ENCODE results near the gene C1orf35. TPM values are rescaled to one million over a fixed set of nuclear protein-coding genes. Genes with fewer than 3 reads are reported as not detected.

C1orf35 gene
- total and polyA plus RNA-seq, 9 donors, result 2.8 to 29.3 (median 21.0) TPM

DNA sequence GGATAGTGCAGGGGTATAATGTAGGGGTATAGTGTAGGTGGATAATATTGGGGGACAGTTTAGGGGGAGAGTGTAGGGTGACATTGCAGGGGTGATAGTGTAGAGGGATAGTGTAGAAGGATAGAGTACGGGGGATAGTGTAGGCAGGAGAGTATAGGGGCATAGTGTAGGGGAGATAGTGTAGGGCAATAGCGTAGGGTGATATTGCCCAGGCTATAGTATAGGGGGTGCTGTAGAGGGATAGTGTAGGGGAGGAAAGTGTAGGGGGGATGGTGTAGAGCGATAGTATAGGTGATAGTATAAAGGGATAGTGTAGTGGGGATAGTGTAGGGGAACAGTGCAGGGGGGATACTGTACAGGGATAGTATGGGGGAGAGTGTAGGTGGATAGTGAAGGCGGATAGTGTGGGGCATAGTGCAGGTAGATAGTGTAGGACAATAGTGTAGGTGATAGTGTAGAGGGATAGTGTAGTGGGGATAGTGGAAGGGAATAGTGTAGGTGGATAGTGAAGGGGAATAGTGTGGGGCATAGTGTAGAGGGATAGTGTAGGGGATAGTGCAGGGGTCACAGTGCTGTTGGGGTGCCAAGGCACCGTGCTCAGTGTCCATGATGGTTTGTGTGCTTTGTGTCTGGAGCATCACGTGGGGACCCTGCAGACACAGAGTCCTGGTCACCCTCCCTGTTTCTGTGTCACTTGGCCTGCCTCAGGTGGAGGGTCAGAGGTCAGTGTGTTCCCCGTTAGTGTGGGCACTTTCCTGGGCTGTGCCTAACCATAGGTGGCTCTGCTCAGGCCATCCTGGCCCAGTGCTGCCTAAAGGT, 31.1 kb downstream of the C1orf35 start:
- TF ChIP-seq, protein P1, sequence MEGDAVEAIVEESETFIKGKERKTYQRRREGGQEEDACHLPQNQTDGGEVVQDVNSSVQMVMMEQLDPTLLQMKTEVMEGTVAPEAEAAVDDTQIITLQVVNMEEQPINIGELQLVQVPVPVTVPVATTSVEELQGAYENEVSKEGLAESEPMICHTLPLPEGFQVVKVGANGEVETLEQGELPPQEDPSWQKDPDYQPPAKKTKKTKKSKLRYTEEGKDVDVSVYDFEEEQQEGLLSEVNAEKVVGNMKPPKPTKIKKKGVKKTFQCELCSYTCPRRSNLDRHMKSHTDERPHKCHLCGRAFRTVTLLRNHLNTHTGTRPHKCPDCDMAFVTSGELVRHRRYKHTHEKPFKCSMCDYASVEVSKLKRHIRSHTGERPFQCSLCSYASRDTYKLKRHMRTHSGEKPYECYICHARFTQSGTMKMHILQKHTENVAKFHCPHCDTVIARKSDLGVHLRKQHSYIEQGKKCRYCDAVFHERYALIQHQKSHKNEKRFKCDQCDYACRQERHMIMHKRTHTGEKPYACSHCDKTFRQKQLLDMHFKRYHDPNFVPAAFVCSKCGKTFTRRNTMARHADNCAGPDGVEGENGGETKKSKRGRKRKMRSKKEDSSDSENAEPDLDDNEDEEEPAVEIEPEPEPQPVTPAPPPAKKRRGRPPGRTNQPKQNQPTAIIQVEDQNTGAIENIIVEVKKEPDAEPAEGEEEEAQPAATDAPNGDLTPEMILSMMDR (IDR thresholded peaks at IDR 0.05), result no peak
- TF ChIP-seq POLR2A (IDR thresholded peaks at IDR 0.05) (no peak), EP300 (IDR thresholded peaks at IDR 0.05) (no peak)
- no peak overlapping the region for H3K4me3 ChIP-seq
- no peaks in the 10 kb centered on the region for H3K9me3 ChIP-seq
- H3K36me3 ChIP-seq, result no peaks in the 10 kb centered on the region
- intact Hi-C loops (cut with DNase I), result no loop called here
- H3K4me1 ChIP-seq (ENCODE audit: insufficient read depth), result peaks cover 4% of the 10 kb centered on the region
- H3K27ac ChIP-seq, result no peak overlapping the region
- peak in 1 of 5 donors; percentile 26 for DNase-seq
- WGBS, 3 donors, result 53 to 68% (median 55%) methylated on average over 7 of the region's 7 CpGs
- no peaks in the 10 kb centered on the region for H3K27me3 ChIP-seq

DNA sequence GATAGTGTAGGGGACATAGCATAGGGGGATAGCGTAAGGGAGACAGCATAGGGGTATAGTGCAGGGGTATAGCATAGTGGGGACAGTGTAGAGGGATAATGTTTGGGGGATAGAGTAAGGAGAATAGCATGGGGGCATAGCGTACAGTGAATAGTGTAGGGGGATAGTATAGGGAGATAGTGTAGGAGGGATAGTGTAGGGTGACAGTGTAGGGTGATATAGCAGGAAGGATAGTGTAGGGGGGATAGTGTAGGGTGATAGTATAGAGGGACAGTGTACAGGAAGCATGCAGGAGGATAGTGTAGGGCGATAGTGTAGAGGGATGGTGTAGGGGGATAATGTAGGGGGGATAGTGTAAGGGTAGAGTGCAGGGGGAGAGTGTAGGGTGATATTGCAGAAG, 32.3 kb downstream of the C1orf35 start:
- Histone ChIP-seq H3K9me3 (no peaks in the 10 kb centered on the region), H3K36me3 (no peaks in the 10 kb centered on the region), H3K27ac (no peak overlapping the region), H3K4me3 (no peak overlapping the region), H3K4me1 (ENCODE audit: insufficient read depth) (peaks cover 4% of the 10 kb centered on the region), H3K27me3 (no peaks in the 10 kb centered on the region)
- DNase-seq, result no peak
- TF ChIP-seq POLR2A (IDR thresholded peaks at IDR 0.05), result no peak
- no peak for TF ChIP-seq EP300 (IDR thresholded peaks at IDR 0.05)
- TF ChIP-seq, protein P1 (IDR thresholded peaks at IDR 0.05), result no peak
- intact Hi-C loops (cut with DNase I), result no loop called here
- WGBS, 3 donors, result 71 to 84% (median 80%) methylated on average over 3 of the region's 3 CpGs

DNA sequence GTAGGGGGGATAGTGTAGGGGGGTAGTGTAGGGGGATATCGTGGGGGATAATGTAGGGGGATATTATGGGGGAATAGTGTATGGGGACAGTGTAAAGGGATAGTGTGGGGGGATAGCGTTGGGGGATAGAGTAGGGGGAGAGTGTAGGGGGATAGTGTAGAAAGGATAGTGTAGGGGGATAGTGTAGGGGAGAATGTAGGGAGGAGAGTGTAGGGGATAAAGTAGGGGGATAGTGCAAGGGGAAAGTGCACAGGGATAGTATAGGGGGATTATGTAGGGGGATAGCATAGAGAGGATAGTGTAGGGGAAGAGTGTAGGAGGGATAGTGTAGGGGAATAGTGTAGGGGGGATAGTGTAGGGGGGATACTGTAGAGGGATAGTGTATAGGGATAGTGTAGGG, 33.0 kb downstream of the C1orf35 start:
- DNase-seq, result no peak
- TF ChIP-seq EP300 (IDR thresholded peaks at IDR 0.05), result no peak
- TF ChIP-seq, protein P1 (IDR thresholded peaks at IDR 0.05), result no peak
- TF ChIP-seq POLR2A (IDR thresholded peaks at IDR 0.05), result no peak
- H3K36me3 ChIP-seq, result no peaks in the 10 kb centered on the region
- WGBS, 3 donors, result 59 to 72% (median 68%) methylated on average over 2 of the region's 2 CpGs
- H3K9me3 ChIP-seq, result no peaks in the 10 kb centered on the region
- no peaks in the 10 kb centered on the region for H3K27me3 ChIP-seq
- no peak overlapping the region for H3K4me3 ChIP-seq
- peaks cover 4% of the 10 kb centered on the region for H3K4me1 ChIP-seq (ENCODE audit: insufficient read depth)
- H3K27ac ChIP-seq, result no peak overlapping the region
- intact Hi-C loops (cut with DNase I), result no loop called here

DNA sequence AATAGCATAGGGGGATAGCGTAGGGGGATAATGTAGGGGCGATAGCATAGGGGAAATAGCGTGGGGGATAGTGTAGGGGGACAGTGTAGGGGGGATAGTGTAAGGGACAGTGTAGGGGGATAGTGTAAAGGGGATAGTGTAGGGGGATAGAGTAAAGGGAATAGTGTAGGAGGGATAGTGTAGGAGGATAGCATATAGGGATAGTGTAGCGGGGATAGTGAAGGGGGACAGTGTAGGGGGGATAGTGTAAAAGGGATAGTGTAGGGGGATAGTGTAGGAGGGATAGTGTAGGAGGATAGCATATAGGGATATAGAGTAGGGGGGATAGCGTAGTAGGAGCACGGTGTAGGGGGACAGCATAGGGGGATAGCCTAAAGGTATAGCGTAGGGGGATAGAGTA, 34.8 kb downstream of the C1orf35 start:
- no peak for DNase-seq
- intact Hi-C loops (cut with DNase I), result loop anchor here in 1 of 4 donors (2.0 kb wide), 1 partner anchor 116 kb away; no protein-coding TSS in a partner anchor
- WGBS, 3 donors, result 63 to 72% (median 71%) methylated on average over 7 of the region's 7 CpGs
- Histone ChIP-seq H3K4me3 (no peak overlapping the region), H3K4me1 (ENCODE audit: insufficient read depth) (peaks cover 4% of the 10 kb centered on the region), H3K36me3 (no peaks in the 10 kb centered on the region), H3K27me3 (no peaks in the 10 kb centered on the region), H3K27ac (no peak overlapping the region), H3K9me3 (no peaks in the 10 kb centered on the region)
- TF ChIP-seq, protein P1 (IDR thresholded peaks at IDR 0.05), result no peak
- no peak for TF ChIP-seq POLR2A (IDR thresholded peaks at IDR 0.05)
- TF ChIP-seq EP300 (IDR thresholded peaks at IDR 0.05), result no peak
